Cardiac septum (tissue), 1 donor: ENCODE measurements around the gene ST6GAL2. TPM values are rescaled to one million over a fixed set of nuclear protein-coding genes. Genes with fewer than 3 reads are reported as not detected.

Source experiments
- DNase-seq: peaks from one replicate; pipeline ENCODE4 v3.0.0-alpha.2; 2020; ENCODE audit warnings: low spot score
- intact Hi-C: fragments of 100-400 bp; cut with DNase I; formaldehyde crosslinking; loops from one replicate; pipeline ENCODE4 v1.14.0; 2022
- total RNA-seq: library from RNA; stranded (reverse); fragmentation: NEBNext Ultra II Directional; extraction: Animal tissue kit (Norgen Biotek cat#: 25700); gene quantifications from one replicate; pipeline ENCODE4 v1.2.1, GENCODE V29; 2021
- donor health status: DM: no; HTN: no; CAD: no.

Gene ST6GAL2
- total RNA-seq, 1 donor from 2014 or later, result 0.38 TPM

DNA sequence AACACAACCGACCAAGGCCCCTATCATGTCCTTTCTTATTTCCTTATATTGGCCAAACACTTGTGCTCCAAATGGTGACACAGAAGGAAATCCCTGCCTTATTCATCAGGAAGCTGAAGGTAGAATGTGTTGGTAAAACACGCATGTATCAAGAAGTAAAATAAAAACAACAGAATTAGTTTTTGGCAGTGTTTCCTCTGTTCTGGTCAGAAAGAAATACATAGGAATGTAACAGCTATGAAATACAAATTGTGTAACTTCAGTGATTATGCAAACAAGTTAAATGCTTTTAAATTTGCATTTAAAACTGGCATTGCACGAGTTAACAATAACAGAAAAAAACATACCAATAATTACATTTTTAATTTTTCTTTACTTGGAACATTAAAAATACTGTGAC lies 19.3 kb downstream of the ST6GAL2 start:
- intact Hi-C loops, result no loop called here
- DNase-seq, result no peak

DNA sequence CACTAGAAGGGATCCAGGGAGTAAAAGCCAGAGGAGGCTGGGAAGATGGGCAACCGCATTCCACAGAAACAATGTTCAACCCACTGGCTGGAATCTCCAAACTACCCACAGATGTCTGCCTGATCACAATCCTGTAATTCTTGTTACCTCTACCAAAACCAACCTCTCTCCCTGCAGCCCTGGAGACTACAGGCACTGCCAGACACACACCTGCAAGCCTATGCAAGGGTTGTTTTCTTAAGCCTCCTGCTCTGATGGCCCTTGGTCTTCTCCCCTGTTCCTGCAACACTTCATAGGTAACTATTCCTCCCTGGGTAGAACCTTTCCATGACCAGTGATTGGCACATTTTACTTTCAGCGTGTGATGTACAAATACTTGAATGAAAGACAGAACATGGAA lies 21.9 kb downstream of the ST6GAL2 start:
- intact Hi-C loops, result no loop called here
- DNase-seq, result no peak

- DNase-seq, result no peak
- intact Hi-C loops, result no loop called here
Observed at GRCh38 chr2:106863387-106863786, 22.6 kb downstream of the ST6GAL2 start.

DNA sequence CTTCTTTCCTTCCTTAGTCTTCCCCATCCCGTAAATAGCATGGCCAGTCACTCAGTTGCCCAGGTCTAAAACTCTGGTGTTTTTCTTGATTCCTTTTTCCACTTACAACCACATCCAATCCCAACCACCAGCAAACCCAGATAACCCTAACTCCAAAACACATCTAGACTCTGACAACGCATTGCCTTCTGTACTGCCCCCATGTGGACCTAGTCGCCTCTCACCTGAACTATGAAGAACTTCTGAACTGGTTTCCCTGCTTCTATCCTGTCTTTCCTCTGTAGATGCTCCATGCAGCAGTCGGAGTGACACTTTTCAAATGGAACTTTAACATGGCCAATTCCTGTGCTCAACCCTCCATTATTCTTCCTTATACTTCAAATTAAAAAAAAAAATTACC lies 26.5 kb downstream of the ST6GAL2 start:
- no peak for DNase-seq
- intact Hi-C loops, result no loop called here

GRCh38 chr2:106858810-106859209 lies 27.2 kb downstream of the ST6GAL2 start:
- intact Hi-C loops, result no loop called here
- DNase-seq, result no peak

GRCh38 chr2:106857882-106858478 lies 28.0 kb downstream of the ST6GAL2 start:
- no peak for DNase-seq
- intact Hi-C loops, result no loop called here

GRCh38 chr2:106853631-106854030 lies 32.3 kb downstream of the ST6GAL2 start:
- intact Hi-C loops, result no loop called here

DNA sequence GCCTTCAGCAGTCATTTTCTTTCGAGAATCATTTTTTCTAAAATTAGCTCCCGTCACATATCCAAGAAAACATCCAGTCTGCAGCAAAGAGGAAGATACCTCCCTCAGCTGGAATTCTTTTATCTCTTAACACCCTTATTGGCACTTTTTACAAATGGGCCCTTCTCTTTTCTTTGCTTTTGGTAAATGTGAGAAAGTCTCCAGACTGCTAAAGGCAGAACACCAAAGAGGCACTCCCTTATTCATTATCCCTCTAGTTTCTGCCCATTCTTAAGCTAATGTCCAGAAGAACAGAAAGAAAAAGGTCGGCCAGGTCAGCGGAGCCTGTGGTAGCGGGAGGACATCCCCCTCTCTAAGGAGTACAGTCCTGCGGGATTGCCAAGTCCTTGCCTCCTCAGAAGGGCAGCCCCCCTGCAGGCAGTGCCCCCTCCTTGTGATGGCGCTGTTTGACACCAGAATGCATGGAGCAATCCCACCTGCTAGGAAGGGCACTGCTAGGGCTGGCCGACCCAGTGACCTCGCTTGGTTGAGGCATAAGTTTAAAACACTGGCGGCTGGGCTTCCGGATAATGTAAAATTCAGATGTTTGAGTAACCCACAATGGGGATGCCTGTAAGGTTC lies 34.0 kb downstream of the ST6GAL2 start:
- intact Hi-C loops, result no loop called here
- no peak for DNase-seq

More at GRCh38 chr2:106853631-106854030, 32.3 kb downstream of the ST6GAL2 start:
- no peak for DNase-seq

- intact Hi-C loops, result no loop called here
- DNase-seq, result no peak
Observed at GRCh38 chr2:106851087-106851874, 34.7 kb downstream of the ST6GAL2 start.

DNA sequence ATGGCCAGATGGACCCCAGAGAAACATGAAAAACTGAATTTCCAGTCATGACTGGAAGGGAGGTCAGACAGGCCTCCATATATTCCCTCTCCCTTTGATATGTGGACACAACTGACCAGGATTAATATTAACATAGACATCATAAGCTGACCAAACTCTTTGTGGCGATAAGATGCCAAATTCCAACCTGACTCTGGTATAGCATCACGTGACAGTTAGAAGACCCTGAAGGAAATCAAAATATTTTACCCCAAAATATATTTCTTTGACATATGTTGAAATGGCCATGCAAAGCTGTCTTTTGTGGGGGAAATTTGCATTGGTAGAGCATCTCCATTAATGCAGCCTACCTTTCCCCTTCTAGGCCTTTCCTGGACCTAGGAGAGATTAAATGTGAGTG lies 36.7 kb downstream of the ST6GAL2 start:
- intact Hi-C loops, result no loop called here
- DNase-seq, result no peak

- intact Hi-C loops, result no loop called here
- no peak for DNase-seq
Observed at GRCh38 chr2:106847366-106847765, 38.6 kb downstream of the ST6GAL2 start.

DNA sequence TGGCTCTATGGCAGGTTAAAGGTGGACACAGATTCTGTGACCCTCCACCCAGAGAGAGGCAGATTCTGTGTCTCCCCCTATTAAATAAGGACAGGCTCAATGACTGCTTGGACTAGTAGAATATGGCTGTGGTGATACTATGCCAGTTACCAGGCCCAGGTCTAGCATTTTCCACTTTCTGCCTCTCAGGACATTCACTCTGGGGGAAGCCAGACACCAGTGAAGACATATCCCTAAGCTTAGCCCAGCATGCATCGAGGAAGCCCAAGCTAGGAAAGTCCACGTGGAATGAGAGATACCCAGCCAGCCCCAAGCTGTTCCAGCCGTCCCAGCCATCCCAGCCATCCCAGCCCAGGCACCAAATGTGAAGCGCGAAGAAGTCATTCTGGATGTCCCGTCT lies 40.3 kb downstream of the ST6GAL2 start:
- intact Hi-C loops, result no loop called here

GRCh38 chr2:106843910-106844250 lies 42.1 kb downstream of the ST6GAL2 start:
- DNase-seq, result no peak
- intact Hi-C loops, result no loop called here

More for the DNA sequence above, 40.3 kb downstream of the ST6GAL2 start:
- no peak for DNase-seq

DNA sequence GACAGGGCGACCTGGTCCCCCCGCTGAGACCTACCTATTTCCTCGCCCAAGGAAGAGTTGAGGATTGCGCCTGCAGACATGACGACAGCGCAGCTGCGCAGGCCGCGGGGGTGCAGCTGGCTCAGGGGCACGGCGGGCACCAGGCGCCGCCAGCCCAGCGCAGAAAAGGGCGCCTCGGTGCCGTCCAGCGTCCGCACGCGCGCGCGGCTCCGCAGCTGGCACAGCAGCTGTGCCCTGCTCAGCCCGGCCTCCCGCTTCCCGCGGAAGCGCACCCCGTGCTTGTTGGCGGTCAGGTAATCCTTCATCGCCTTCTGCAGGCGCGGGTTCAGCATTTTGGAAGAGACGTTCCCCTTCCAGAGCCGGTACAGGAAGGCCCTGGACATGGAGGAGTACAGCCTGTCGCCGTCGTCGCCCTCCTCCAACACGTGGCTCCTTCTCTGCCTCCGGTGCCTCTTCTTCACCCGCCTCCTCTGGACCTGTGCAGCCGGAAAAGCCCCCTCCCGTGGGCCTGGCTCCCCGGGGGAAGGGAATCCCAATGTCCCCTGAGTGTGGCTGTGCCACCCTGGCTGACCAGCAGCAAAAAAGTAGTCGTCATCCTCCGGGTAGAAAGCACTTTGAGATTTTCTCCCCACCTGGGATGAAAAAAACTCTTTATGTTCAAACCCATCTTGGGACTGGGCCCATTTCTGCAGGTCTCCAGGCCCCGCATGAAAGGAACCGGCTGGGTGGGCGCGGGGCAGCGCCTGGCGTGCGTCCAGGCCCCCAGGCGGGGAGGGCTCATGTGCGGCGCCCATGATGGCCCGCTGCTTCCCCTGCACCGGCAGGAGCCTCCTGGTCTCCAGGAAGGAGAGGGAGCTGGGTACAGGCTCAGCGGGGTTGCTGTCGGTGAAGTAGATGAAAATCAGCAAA lies 42.7 kb downstream of the ST6GAL2 start:
- no peak for DNase-seq

GRCh38 chr2:106841886-106842645 lies 43.9 kb downstream of the ST6GAL2 start:
- intact Hi-C loops, result no loop called here
- DNase-seq, result no peak

More for the DNA sequence above, 42.7 kb downstream of the ST6GAL2 start:
- intact Hi-C loops, result no loop called here

DNA sequence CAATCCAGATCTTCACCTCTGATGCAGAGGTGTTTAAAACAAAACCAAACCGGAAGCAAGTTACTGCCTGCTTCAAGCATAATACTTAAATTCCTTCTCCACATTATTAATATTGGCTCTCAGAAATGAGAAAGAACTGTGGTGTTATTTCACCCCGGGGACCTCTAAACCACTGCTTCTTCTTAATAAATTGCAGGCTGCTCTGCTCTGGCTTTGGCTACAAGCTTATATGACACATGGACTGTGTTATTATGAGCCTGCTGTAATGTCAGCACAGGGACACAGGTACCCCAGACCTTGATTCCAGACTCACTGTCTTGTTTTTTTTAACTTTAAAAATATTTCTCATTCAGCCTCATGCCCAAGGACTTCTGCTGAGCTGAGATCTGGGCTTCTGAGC lies 45.1 kb downstream of the ST6GAL2 start:
- DNase-seq, result no peak
- intact Hi-C loops, result no loop called here

GRCh38 chr2:106839849-106840595 lies 45.9 kb downstream of the ST6GAL2 start:
- DNase-seq, result no peak
- intact Hi-C loops, result no loop called here

DNA sequence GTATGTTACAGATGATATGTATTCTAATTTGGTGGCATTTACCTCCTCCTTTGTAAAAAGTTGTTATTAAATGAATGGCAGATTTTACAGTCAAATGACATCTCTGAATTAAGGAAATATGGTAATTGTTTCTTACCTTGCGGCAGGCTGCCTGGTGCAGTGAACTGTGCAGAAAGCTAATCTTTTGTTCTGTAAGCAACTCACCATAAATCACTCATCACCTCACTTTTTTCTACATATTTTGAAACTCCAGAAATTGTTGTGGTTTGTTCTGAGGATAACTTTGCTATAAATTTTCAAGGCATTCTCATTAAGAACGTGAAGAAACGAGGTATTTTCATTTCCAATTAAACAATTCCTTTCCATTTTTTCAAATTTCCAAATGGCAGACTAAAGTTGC lies 52.7 kb downstream of the ST6GAL2 start:
- intact Hi-C loops, result no loop called here
- no peak for DNase-seq
